Mammary epithelial cell (primary cell): Measurements from ENCODE around the gene EPG5.

Experiments used
- EZH2 ChIP-seq: IDR thresholded peaks from 2 replicates; pipeline ENCODE4 v1.6.1; 2012; ENCODE audit warnings: low read length, inconsistent platforms, borderline replicate concordance
- TF ChIP-seq, protein P1 (sequence below), 2 donors: IDR thresholded peaks in 1 of 2; conservative IDR thresholded peaks in 1 of 2; 2 replicates each; pipeline ENCODE4 v1.5.1; 2011 to 2012; ENCODE audit warnings: inconsistent platforms in 2 of 2, low read length in 2 of 2, mild to moderate bottlenecking in 2 of 2, control low read depth in 1 of 2, low read depth in 1 of 2; ENCODE audit not compliant: insufficient read depth in 1 of 2; ENCODE audit errors: extremely low read depth in 1 of 2

DNA sequence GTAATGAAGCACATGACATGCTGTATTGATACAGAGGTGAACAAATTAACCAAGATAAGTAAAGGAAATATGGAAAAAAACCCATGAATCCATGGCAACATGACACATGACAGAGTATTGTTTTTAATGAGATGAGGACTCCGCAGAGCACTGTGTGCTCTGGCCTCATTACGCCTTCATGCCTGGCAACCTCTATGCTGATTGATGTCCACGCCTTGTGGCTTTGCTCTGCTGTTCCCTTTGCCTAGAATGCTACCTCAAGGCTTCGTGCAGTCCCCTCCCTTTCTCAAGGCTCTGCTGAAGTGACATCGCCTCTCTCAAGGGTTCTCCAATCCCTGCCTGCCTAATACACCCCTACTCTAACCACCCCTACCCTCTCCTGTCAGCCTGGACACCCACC, 133.3 kb downstream of the EPG5 start:
- TF ChIP-seq, protein P1, sequence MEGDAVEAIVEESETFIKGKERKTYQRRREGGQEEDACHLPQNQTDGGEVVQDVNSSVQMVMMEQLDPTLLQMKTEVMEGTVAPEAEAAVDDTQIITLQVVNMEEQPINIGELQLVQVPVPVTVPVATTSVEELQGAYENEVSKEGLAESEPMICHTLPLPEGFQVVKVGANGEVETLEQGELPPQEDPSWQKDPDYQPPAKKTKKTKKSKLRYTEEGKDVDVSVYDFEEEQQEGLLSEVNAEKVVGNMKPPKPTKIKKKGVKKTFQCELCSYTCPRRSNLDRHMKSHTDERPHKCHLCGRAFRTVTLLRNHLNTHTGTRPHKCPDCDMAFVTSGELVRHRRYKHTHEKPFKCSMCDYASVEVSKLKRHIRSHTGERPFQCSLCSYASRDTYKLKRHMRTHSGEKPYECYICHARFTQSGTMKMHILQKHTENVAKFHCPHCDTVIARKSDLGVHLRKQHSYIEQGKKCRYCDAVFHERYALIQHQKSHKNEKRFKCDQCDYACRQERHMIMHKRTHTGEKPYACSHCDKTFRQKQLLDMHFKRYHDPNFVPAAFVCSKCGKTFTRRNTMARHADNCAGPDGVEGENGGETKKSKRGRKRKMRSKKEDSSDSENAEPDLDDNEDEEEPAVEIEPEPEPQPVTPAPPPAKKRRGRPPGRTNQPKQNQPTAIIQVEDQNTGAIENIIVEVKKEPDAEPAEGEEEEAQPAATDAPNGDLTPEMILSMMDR (conservative IDR thresholded peaks at IDR 0.05 in 1 of 2, IDR thresholded peaks at IDR 0.05 in 1 of 2; ENCODE audit: extremely low read depth in 1 of 2, insufficient read depth in 1 of 2, low read depth in 1 of 2, low read length in 2 of 2) = no peak
- TF ChIP-seq EZH2 = no peak
